OCI-LY1 (cell line): Measurements from ENCODE around the gene NSRP1.

Source experiments
- CTCF ChIP-seq: fragments of 200-600 bp; sonication (generic), shearing (Covaris generic); IDR thresholded peaks from 2 replicates; pipeline ENCODE4 v1.5.1; 2017; ENCODE audit warnings: mild to moderate bottlenecking, antibody characterized with exemption, low read length, moderate library complexity, mixed read lengths
- EZH2 ChIP-seq: fragments of 200-600 bp; sonication (generic), shearing (Covaris generic); IDR thresholded peaks from 2 replicates; pipeline ENCODE4 v1.8.0; 2017; ENCODE audit warnings: borderline replicate concordance, mixed run types, mild to moderate bottlenecking, antibody characterized with exemption, low read length, moderate library complexity, mixed read lengths

- TF ChIP-seq CTCF (no peak), EZH2 (no peak)
Measured at GRCh38 chr17:30226878-30227277, 110.3 kb downstream of the NSRP1 start.
